IPS DF 4.7 (cell line): ENCODE results near the gene TMEM52.

Experiments used
- DNase-seq: peaks from one replicate; pipeline ENCODE4 v3.0.0-alpha.2; 2013; ENCODE audit warnings: low spot score; ENCODE audit errors: extremely low read depth

TMEM52 gene

GRCh38 chr1:1873186-1873585 is 45.9 kb downstream of the TMEM52 start:
- no peak for DNase-seq

GRCh38 chr1:1872329-1872994 is 46.6 kb downstream of the TMEM52 start:
- no peak for DNase-seq

- DNase-seq, result no peak
Observed at GRCh38 chr1:1869469-1869868, 49.6 kb downstream of the TMEM52 start.
